ENCODE measurements around the gene EID1.

Gene EID1

GRCh38 chr15:48859426-48859825 is 18.5 kb upstream of the EID1 start:
- Histone ChIP-seq H3K9ac (ENCODE audit: insufficient read length, low read depth) (no peak overlapping the region), H3K9me3 (ENCODE audit: insufficient read depth, low read length) (peaks cover 4% of the 10 kb centered on the region; the same call in 1 of the 2 replicates), H3K27me3 (ENCODE audit: insufficient read depth, insufficient read length) (no peaks in the 10 kb centered on the region), H3K4me3 (ENCODE audit: insufficient read length, low read depth) (no peak overlapping the region), H3K36me3 (ENCODE audit: insufficient read depth, insufficient read length, low read length) (no peaks in the 10 kb centered on the region), H3K4me1 (ENCODE audit: insufficient read depth, insufficient read length) (no peaks in the 10 kb centered on the region)
- TF ChIP-seq ZNF274 (IDR thresholded peaks at IDR 0.05; ENCODE audit: low read depth, low read length) (no peak), SUZ12 (IDR thresholded peaks at IDR 0.05; ENCODE audit: extremely low read depth, insufficient read depth, insufficient read length) (no peak), YY1 (IDR thresholded peaks at IDR 0.05; ENCODE audit: insufficient read depth, insufficient read length) (no peak)
- no peak for DNase-seq (ENCODE audit: low read depth, low spot score)

- peak; percentile 38 for DNase-seq (ENCODE audit: low read depth, low spot score)
- Histone ChIP-seq H3K27me3 (ENCODE audit: insufficient read depth, insufficient read length) (no peaks in the 10 kb centered on the region), H3K4me3 (ENCODE audit: insufficient read length, low read depth) (no peak overlapping the region), H3K36me3 (ENCODE audit: insufficient read depth, insufficient read length, low read length) (no peaks in the 10 kb centered on the region), H3K9ac (ENCODE audit: insufficient read length, low read depth) (no peak overlapping the region), H3K9me3 (ENCODE audit: insufficient read depth, low read length) (no peaks in the 10 kb centered on the region), H3K4me1 (ENCODE audit: insufficient read depth, insufficient read length) (no peaks in the 10 kb centered on the region)
- TF ChIP-seq YY1 (IDR thresholded peaks at IDR 0.05; ENCODE audit: insufficient read depth, insufficient read length) (no peak), SUZ12 (IDR thresholded peaks at IDR 0.05; ENCODE audit: extremely low read depth, insufficient read depth, insufficient read length) (no peak), ZNF274 (IDR thresholded peaks at IDR 0.05; ENCODE audit: low read depth, low read length) (no peak)
Measured at GRCh38 chr15:48861813-48862431, 16.0 kb upstream of the EID1 start.

DNA sequence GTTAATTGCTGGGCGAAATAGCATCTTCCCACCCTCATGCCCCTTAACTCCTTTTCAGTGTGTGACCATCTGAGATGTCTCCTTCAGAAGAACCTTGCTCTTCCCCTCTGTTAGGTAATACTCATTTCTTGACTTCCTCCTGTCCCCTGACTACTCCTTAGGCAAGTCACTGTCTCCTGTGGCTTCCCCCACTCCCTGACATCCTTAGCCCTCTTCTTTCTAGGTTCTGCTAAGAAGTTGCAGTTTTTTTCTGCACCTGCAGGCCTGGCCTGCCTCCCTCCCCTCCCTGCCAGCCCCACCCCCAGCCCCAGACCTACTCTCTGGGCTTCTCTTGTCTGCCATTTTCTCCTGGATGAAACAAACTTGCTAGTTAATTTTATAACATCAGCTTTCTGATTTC is 15.2 kb upstream of the EID1 start:
- Histone ChIP-seq H3K4me3 (ENCODE audit: insufficient read length, low read depth) (no peak overlapping the region), H3K9ac (ENCODE audit: insufficient read length, low read depth) (no peak overlapping the region), H3K27me3 (ENCODE audit: insufficient read depth, insufficient read length) (no peaks in the 10 kb centered on the region), H3K36me3 (ENCODE audit: insufficient read depth, insufficient read length, low read length) (no peaks in the 10 kb centered on the region), H3K9me3 (ENCODE audit: insufficient read depth, low read length) (no peaks in the 10 kb centered on the region), H3K4me1 (ENCODE audit: insufficient read depth, insufficient read length) (no peaks in the 10 kb centered on the region)
- no peak for DNase-seq (ENCODE audit: low read depth, low spot score)
- TF ChIP-seq YY1 (IDR thresholded peaks at IDR 0.05; ENCODE audit: insufficient read depth, insufficient read length) (no peak), ZNF274 (IDR thresholded peaks at IDR 0.05; ENCODE audit: low read depth, low read length) (no peak), SUZ12 (IDR thresholded peaks at IDR 0.05; ENCODE audit: extremely low read depth, insufficient read depth, insufficient read length) (no peak)

DNA sequence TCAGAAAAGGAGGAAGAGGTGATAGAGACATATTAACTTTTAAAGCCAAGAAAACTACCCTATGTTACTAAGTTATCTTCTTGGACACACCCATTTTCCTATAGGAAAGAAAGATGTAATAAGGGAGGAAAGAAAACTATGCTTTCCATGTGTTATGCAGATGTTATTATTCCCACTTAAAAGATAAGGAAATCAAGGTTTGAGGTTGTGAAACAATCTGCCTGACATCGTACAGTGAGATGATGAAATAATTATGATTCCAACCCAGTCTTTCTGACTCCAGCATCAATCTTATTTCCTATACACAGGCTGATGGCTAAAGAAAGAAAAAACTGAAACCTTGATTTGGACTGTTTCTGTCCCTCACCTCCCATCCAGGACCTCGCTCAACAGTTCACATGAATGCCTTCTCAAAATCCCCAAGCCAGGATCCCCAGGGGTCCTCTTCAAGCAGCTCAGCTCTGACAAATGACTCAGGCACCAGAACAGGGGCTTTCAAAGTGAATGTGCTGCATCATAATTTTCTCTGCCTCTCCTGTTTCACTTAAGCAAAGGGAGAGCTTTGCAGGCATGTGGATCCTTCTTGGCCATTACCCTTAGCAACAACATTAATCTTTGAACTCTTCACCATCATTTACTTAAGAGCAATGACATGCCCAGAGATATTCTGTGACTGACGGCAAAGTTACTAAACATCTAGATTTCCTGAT is 12.4 kb upstream of the EID1 start:
- Histone ChIP-seq H3K4me1 (ENCODE audit: insufficient read depth, insufficient read length) (no peaks in the 10 kb centered on the region), H3K36me3 (ENCODE audit: insufficient read depth, insufficient read length, low read length) (no peaks in the 10 kb centered on the region), H3K9me3 (ENCODE audit: insufficient read depth, low read length) (no peaks in the 10 kb centered on the region), H3K4me3 (ENCODE audit: insufficient read length, low read depth) (no peak overlapping the region), H3K9ac (ENCODE audit: insufficient read length, low read depth) (no peak overlapping the region), H3K27me3 (ENCODE audit: insufficient read depth, insufficient read length) (no peaks in the 10 kb centered on the region)
- DNase-seq (ENCODE audit: low read depth, low spot score), result peak; percentile 18
- TF ChIP-seq ZNF274 (IDR thresholded peaks at IDR 0.05; ENCODE audit: low read depth, low read length) (no peak), SUZ12 (IDR thresholded peaks at IDR 0.05; ENCODE audit: extremely low read depth, insufficient read depth, insufficient read length) (no peak), YY1 (IDR thresholded peaks at IDR 0.05; ENCODE audit: insufficient read depth, insufficient read length) (no peak)

GRCh38 chr15:48866141-48866563 is 11.8 kb upstream of the EID1 start:
- H3K4me3 ChIP-seq (ENCODE audit: insufficient read length, low read depth), result no peak overlapping the region
- H3K9ac ChIP-seq (ENCODE audit: insufficient read length, low read depth), result no peak overlapping the region
- H3K4me1 ChIP-seq (ENCODE audit: insufficient read depth, insufficient read length), result no peaks in the 10 kb centered on the region
- no peaks in the 10 kb centered on the region for H3K27me3 ChIP-seq (ENCODE audit: insufficient read depth, insufficient read length)
- TF ChIP-seq YY1 (IDR thresholded peaks at IDR 0.05; ENCODE audit: insufficient read depth, insufficient read length) (no peak), SUZ12 (IDR thresholded peaks at IDR 0.05; ENCODE audit: extremely low read depth, insufficient read depth, insufficient read length) (no peak), ZNF274 (IDR thresholded peaks at IDR 0.05; ENCODE audit: low read depth, low read length) (no peak)
- DNase-seq (ENCODE audit: low read depth, low spot score), result no peak
- no peaks in the 10 kb centered on the region for H3K9me3 ChIP-seq (ENCODE audit: insufficient read depth, low read length)
- H3K36me3 ChIP-seq (ENCODE audit: insufficient read depth, insufficient read length, low read length), result no peaks in the 10 kb centered on the region

GRCh38 chr15:48868023-48868422 is 9.9 kb upstream of the EID1 start:
- Histone ChIP-seq H3K27me3 (ENCODE audit: insufficient read depth, insufficient read length) (no peaks in the 10 kb centered on the region), H3K4me1 (ENCODE audit: insufficient read depth, insufficient read length) (no peaks in the 10 kb centered on the region), H3K9me3 (ENCODE audit: insufficient read depth, low read length) (no peaks in the 10 kb centered on the region), H3K9ac (ENCODE audit: insufficient read length, low read depth) (no peak overlapping the region), H3K36me3 (ENCODE audit: insufficient read depth, insufficient read length, low read length) (no peaks in the 10 kb centered on the region), H3K4me3 (ENCODE audit: insufficient read length, low read depth) (no peak overlapping the region)
- TF ChIP-seq YY1 (IDR thresholded peaks at IDR 0.05; ENCODE audit: insufficient read depth, insufficient read length) (no peak), ZNF274 (IDR thresholded peaks at IDR 0.05; ENCODE audit: low read depth, low read length) (no peak), SUZ12 (IDR thresholded peaks at IDR 0.05; ENCODE audit: extremely low read depth, insufficient read depth, insufficient read length) (no peak)
- no peak for DNase-seq (ENCODE audit: low read depth, low spot score)

DNA sequence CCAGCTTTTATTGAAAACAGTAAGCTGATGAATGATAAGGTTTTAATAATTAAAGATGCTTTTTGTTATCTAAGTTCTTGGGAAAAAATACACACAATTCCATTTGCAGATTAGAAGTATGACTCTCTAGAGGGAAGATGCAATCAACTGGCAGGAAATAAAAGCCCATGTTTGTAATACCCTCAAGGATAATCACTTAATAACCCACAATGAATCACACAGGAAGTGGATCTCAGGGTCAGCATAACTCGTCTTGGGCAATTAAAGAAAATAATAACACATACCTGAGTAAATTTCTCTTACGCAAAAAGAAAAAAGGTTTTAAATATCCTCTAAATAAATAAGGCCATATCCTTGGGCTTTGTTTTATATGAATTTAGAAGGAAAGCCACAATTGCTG is 9.4 kb upstream of the EID1 start:
- Histone ChIP-seq H3K4me1 (ENCODE audit: insufficient read depth, insufficient read length) (no peaks in the 10 kb centered on the region), H3K36me3 (ENCODE audit: insufficient read depth, insufficient read length, low read length) (no peaks in the 10 kb centered on the region), H3K9me3 (ENCODE audit: insufficient read depth, low read length) (no peaks in the 10 kb centered on the region), H3K9ac (ENCODE audit: insufficient read length, low read depth) (no peak overlapping the region), H3K27me3 (ENCODE audit: insufficient read depth, insufficient read length) (no peaks in the 10 kb centered on the region), H3K4me3 (ENCODE audit: insufficient read length, low read depth) (no peak overlapping the region)
- no peak for DNase-seq (ENCODE audit: low read depth, low spot score)
- TF ChIP-seq YY1 (IDR thresholded peaks at IDR 0.05; ENCODE audit: insufficient read depth, insufficient read length) (no peak), ZNF274 (IDR thresholded peaks at IDR 0.05; ENCODE audit: low read depth, low read length) (no peak), SUZ12 (IDR thresholded peaks at IDR 0.05; ENCODE audit: extremely low read depth, insufficient read depth, insufficient read length) (no peak)

Data from NT2/D1 (cell line).